Common myeloid progenitor, CD34-positive (primary cell): Measurements from ENCODE around the gene AGMO.
A peak's percentile ranks its signal among the peaks of the same experiment; 100 is the strongest.

Experiments used
- CTCF ChIA-PET: fragments of 350-600 bp; sonication (Branson Sonifier 250); formaldehyde crosslinking; loops from one replicate; lab custom pipeline; 2021; ENCODE audit warnings: antibody characterized with exemption; lab: Charles Lee
- POLR2A ChIA-PET: fragments of 350-600 bp; sonication (Branson Sonifier 250); formaldehyde crosslinking; loops from one replicate; lab custom pipeline; 2021; ENCODE audit warnings: antibody characterized with exemption; lab: Charles Lee
- DNase-seq, 3 donors: peaks; one replicate each; pipeline versions ENCODE4 v3.0.0 to v3.0.0-alpha.2; 2013
- H3K27ac ChIP-seq, 2 experiments: 1 replicate in 1 of 2; 2 replicates in 1 of 2; pipeline ENCODE4 v1.7.0; 2013; ENCODE audit warnings: inconsistent platforms in 2 of 2, low read length in 2 of 2, mild to moderate bottlenecking in 2 of 2, low read depth in 1 of 2, moderate library complexity in 1 of 2; ENCODE audit not compliant: severe bottlenecking in 2 of 2, insufficient read depth in 1 of 2, poor library complexity in 1 of 2
- H3K27me3 ChIP-seq, 5 experiments: replicated peaks in 2 of 5; 1 replicate in 3 of 5; 2 replicates in 2 of 5; pipeline versions ENCODE4 v1.6.1 to v1.7.0; 2013; ENCODE audit warnings: low read length in 4 of 5, mild to moderate bottlenecking in 2 of 5, moderate library complexity in 2 of 5, inconsistent platforms in 1 of 5; ENCODE audit not compliant: insufficient read depth in 5 of 5, control insufficient read depth in 4 of 5
- H3K36me3 ChIP-seq, 4 experiments: 1 replicate in 2 of 4; 2 replicates in 2 of 4; pipeline versions ENCODE4 v1.6.1 to v1.7.0; 2013; ENCODE audit warnings: low read length in 3 of 4, control low read depth in 1 of 4, mild to moderate bottlenecking in 1 of 4; ENCODE audit not compliant: control insufficient read depth in 4 of 4, insufficient read depth in 4 of 4
- H3K4me1 ChIP-seq, 4 experiments: 1 replicate in 3 of 4; 2 replicates in 1 of 4; pipeline versions ENCODE4 v1.6.1 to v1.7.1; 2013; ENCODE audit warnings: low read length in 3 of 4, mild to moderate bottlenecking in 3 of 4, control low read depth in 1 of 4, inconsistent platforms in 1 of 4, moderate library complexity in 1 of 4; ENCODE audit not compliant: control insufficient read depth in 4 of 4, insufficient read depth in 4 of 4; ENCODE audit errors: control extremely low read depth in 1 of 4
- H3K4me3 ChIP-seq, 7 experiments: 1 replicate in 4 of 7; 2 replicates in 3 of 7; pipeline versions ENCODE4 v1.5.1 to v1.7.0; 2013; ENCODE audit warnings: mild to moderate bottlenecking in 7 of 7, low read length in 6 of 7, moderate library complexity in 6 of 7, inconsistent platforms in 2 of 7, low read depth in 2 of 7, control low read depth in 1 of 7; ENCODE audit not compliant: insufficient read depth in 4 of 7, control insufficient read depth in 1 of 7; ENCODE audit errors: extremely low read depth in 1 of 7
- H3K9me3 ChIP-seq, 5 experiments: 1 replicate in 4 of 5; 2 replicates in 1 of 5; pipeline versions ENCODE4 v1.6.1 to v1.7.1; 2013; ENCODE audit warnings: low read length in 4 of 5, mild to moderate bottlenecking in 2 of 5, inconsistent platforms in 1 of 5, low read depth in 1 of 5, moderate library complexity in 1 of 5; ENCODE audit not compliant: control insufficient read depth in 4 of 5, insufficient read depth in 2 of 5; ENCODE audit errors: control extremely low read depth in 1 of 5
- WGBS: methylation state at CpG from one replicate; pipeline ENCODE4 v1.1.5; 2013; ENCODE audit not compliant: insufficient coverage; 5-methylcytosine and 5-hydroxymethylcytosine counted together

AGMO gene

GRCh38 chr7:15234431-15234830 is 327.4 kb downstream of the AGMO start:
- Histone ChIP-seq H3K9me3 (peaks cover 0 to 6% (median 0%) of the 10 kb centered on the region in 5 experiments), H3K4me1 (peaks cover 4 to 13% (median 10%) of the 10 kb centered on the region in 4 experiments), H3K27ac (no peak overlapping the region), H3K27me3 (no peaks in the 10 kb centered on the region), H3K4me3 (no peak overlapping the region), H3K36me3 (no peaks in the 10 kb centered on the region)
- no peak for DNase-seq
- 100% methylated on average over 1 of the region's 3 CpGs for WGBS
- ChIA-PET CTCF (interaction anchor here (0.5 kb wide), 1 partner anchor 8 kb away, joined by 3 read pairs; no protein-coding TSS in a partner anchor), POLR2A (no interaction called here)

- Histone ChIP-seq H3K36me3 (no peaks in the 10 kb centered on the region), H3K4me3 (no peak overlapping the region), H3K4me1 (no peaks in the 10 kb centered on the region), H3K27me3 (no peaks in the 10 kb centered on the region), H3K27ac (no peak overlapping the region), H3K9me3 (peaks cover 0 to 12% (median 0%) of the 10 kb centered on the region in 5 experiments)
- WGBS, result 91% methylated on average over 2 of the region's 3 CpGs
- ChIA-PET POLR2A (no interaction called here), CTCF (interaction anchor here (1.5 kb wide), 1 partner anchor 14 kb away, joined by 3 read pairs; no protein-coding TSS in a partner anchor)
- no peak for DNase-seq
These were observed 333.0 kb downstream of the AGMO start for GRCh38 chr7:15228831-15229230.

GRCh38 chr7:15225981-15226380 is 335.8 kb downstream of the AGMO start:
- ChIA-PET CTCF (interaction anchor here (0.6 to 1.6 kb wide), 2 partner anchors 10 to 1262 kb away, joined by 3 to 4 read pairs; no protein-coding TSS in a partner anchor), POLR2A (no interaction called here)
- Histone ChIP-seq H3K27ac (no peak overlapping the region), H3K4me1 (peaks cover 0 to 5% (median 0%) of the 10 kb centered on the region in 4 experiments), H3K27me3 (no peaks in the 10 kb centered on the region), H3K36me3 (no peaks in the 10 kb centered on the region), H3K9me3 (peaks cover 0 to 12% (median 0%) of the 10 kb centered on the region in 5 experiments), H3K4me3 (no peak overlapping the region)
- 100% methylated on average over 1 of the region's 1 CpG for WGBS
- no peak for DNase-seq

- peak overlapping the region in 2 of 7 experiments; percentile 8 to 36 for H3K4me3 ChIP-seq
- CTCF ChIA-PET, result interaction anchor here (0.5 to 0.8 kb wide), 2 partner anchors 131 to 1213 kb away, joined by 3 read pairs; no protein-coding TSS in a partner anchor
- no peak overlapping the region for H3K27ac ChIP-seq
- no peaks in the 10 kb centered on the region for H3K36me3 ChIP-seq
- 0% methylated on average over 1 of the region's 1 CpG for WGBS
- no peaks in the 10 kb centered on the region for H3K27me3 ChIP-seq
- DNase-seq, result peak in 1 of 3 donors; percentile 7
- peaks cover 12 to 48% (median 23%) of the 10 kb centered on the region in 4 experiments for H3K4me1 ChIP-seq
- POLR2A ChIA-PET, result interaction anchor here (0.7 kb wide), 1 partner anchor 235 kb away, joined by 3 read pairs; no protein-coding TSS in a partner anchor
- H3K9me3 ChIP-seq, result peaks cover 0 to 8% (median 0%) of the 10 kb centered on the region in 5 experiments
These were observed 342.1 kb downstream of the AGMO start for GRCh38 chr7:15219758-15220157.

- no peaks in the 10 kb centered on the region for H3K27me3 ChIP-seq
- no CpG with 5 or more reads among the region's 1 CpG for WGBS
- peak overlapping the region in 1 of 7 experiments; percentile 10 for H3K4me3 ChIP-seq
- H3K27ac ChIP-seq, result no peak overlapping the region
- DNase-seq, result peak in 2 of 3 donors; percentile 13 to 54
- peaks cover 12 to 51% (median 25%) of the 10 kb centered on the region in 4 experiments for H3K4me1 ChIP-seq
- POLR2A ChIA-PET, result no interaction called here
- H3K9me3 ChIP-seq, result no peaks in the 10 kb centered on the region
- CTCF ChIA-PET, result interaction anchor here (1.4 kb wide), 1 partner anchor 19 kb away, joined by 5 read pairs; no protein-coding TSS in a partner anchor
- H3K36me3 ChIP-seq, result no peaks in the 10 kb centered on the region
These were observed 343.6 kb downstream of the AGMO start for GRCh38 chr7:15218261-15218660.

- no peaks in the 10 kb centered on the region for H3K9me3 ChIP-seq
- no peak overlapping the region for H3K27ac ChIP-seq
- no peaks in the 10 kb centered on the region for H3K27me3 ChIP-seq
- no peaks in the 10 kb centered on the region for H3K36me3 ChIP-seq
- H3K4me3 ChIP-seq, result no peak overlapping the region
- 95% methylated on average over 2 of the region's 4 CpGs for WGBS
- ChIA-PET CTCF (interaction anchor here (0.7 to 1.8 kb wide), 2 partner anchors 17 to 27 kb away, joined by 3 to 5 read pairs; no protein-coding TSS in a partner anchor), POLR2A (no interaction called here)
- peaks cover 12 to 45% (median 25%) of the 10 kb centered on the region in 4 experiments for H3K4me1 ChIP-seq
- DNase-seq, result no peak
These were observed 346.2 kb downstream of the AGMO start for GRCh38 chr7:15215616-15216015.

GRCh38 chr7:15214976-15215375 is 346.8 kb downstream of the AGMO start:
- H3K36me3 ChIP-seq, result no peaks in the 10 kb centered on the region
- no peak for DNase-seq
- H3K27ac ChIP-seq, result no peak overlapping the region
- H3K4me1 ChIP-seq, result peaks cover 12 to 41% (median 24%) of the 10 kb centered on the region in 4 experiments
- H3K4me3 ChIP-seq, result no peak overlapping the region
- ChIA-PET CTCF (interaction anchor here (1.1 to 1.8 kb wide), 2 partner anchors 14 to 16 kb away, joined by 3 to 5 read pairs; no protein-coding TSS in a partner anchor), POLR2A (no interaction called here)
- H3K27me3 ChIP-seq, result no peaks in the 10 kb centered on the region
- no peaks in the 10 kb centered on the region for H3K9me3 ChIP-seq
- WGBS, result no CpG with 5 or more reads among the region's 2 CpGs
